WERI-Rb-1 (cell line): ENCODE measurements around the gene SLCO1A2.

ENCODE experiments used
- DNase-seq: peaks from one replicate; pipeline ENCODE4 v3.0.0-alpha.2; 2020
- H3K27ac ChIP-seq: fragments of 250-450 bp; sonication (Bioruptor Pico); 2 replicates; pipeline ENCODE4 v1.5.1; 2020; ENCODE audit warnings: mild to moderate bottlenecking, moderate library complexity
- H3K27me3 ChIP-seq: fragments of 250-450 bp; sonication (Bioruptor Pico); 2 replicates; pipeline ENCODE4 v1.5.1; 2021; ENCODE audit warnings: mild to moderate bottlenecking, low read depth, moderate library complexity; ENCODE audit not compliant: insufficient read depth, severe bottlenecking
- H3K36me3 ChIP-seq: fragments of 250-450 bp; sonication (Bioruptor Pico); 2 replicates; pipeline ENCODE4 v1.5.1; 2020; ENCODE audit warnings: mild to moderate bottlenecking, moderate library complexity
- H3K4me3 ChIP-seq: 2 replicates; pipeline ENCODE4 v1.5.1; 2011; ENCODE audit warnings: low read depth, mild to moderate bottlenecking, control low read depth, low read length
- H3K9me3 ChIP-seq: fragments of 250-450 bp; sonication (Bioruptor Pico); 2 replicates; pipeline ENCODE4 v1.5.1; 2021; ENCODE audit warnings: mild to moderate bottlenecking, moderate library complexity; ENCODE audit not compliant: severe bottlenecking
- CTCF ChIP-seq: IDR thresholded peaks from 2 replicates; pipeline ENCODE4 v1.5.1; 2011; ENCODE audit warnings: low read depth, mild to moderate bottlenecking, control low read depth, inconsistent platforms, low read length

SLCO1A2 gene

GRCh38 chr12:21337959-21338744, 3.4 kb upstream of the SLCO1A2 start:
- H3K4me3 ChIP-seq, result no peak overlapping the region
- no peaks in the 10 kb centered on the region for H3K9me3 ChIP-seq
- no peaks in the 10 kb centered on the region for H3K27me3 ChIP-seq
- no peak overlapping the region; the same call in 1 of the 2 replicates for H3K27ac ChIP-seq
- peak; percentile 42 for DNase-seq
- H3K36me3 ChIP-seq, result no peaks in the 10 kb centered on the region
- no peak for TF ChIP-seq CTCF

- no peaks in the 10 kb centered on the region for H3K9me3 ChIP-seq
- H3K36me3 ChIP-seq, result no peaks in the 10 kb centered on the region
- H3K27ac ChIP-seq, result no peak overlapping the region
- DNase-seq, result no peak
- no peaks in the 10 kb centered on the region for H3K27me3 ChIP-seq
- H3K4me3 ChIP-seq, result no peak overlapping the region
- no peak for TF ChIP-seq CTCF
Observed at GRCh38 chr12:21337453-21337852, 2.7 kb upstream of the SLCO1A2 start.

GRCh38 chr12:21336656-21337055, 1.9 kb upstream of the SLCO1A2 start:
- H3K4me3 ChIP-seq, result no peak overlapping the region
- no peak overlapping the region for H3K27ac ChIP-seq
- H3K27me3 ChIP-seq, result no peaks in the 10 kb centered on the region
- H3K9me3 ChIP-seq, result no peaks in the 10 kb centered on the region
- no peak for TF ChIP-seq CTCF
- no peak for DNase-seq
- no peaks in the 10 kb centered on the region for H3K36me3 ChIP-seq

- no peak overlapping the region for H3K4me3 ChIP-seq
- peaks cover 12% of the 10 kb centered on the region for H3K9me3 ChIP-seq
- H3K27me3 ChIP-seq, result no peaks in the 10 kb centered on the region
- H3K27ac ChIP-seq, result no peak overlapping the region
- no peak for TF ChIP-seq CTCF
- DNase-seq, result no peak
- H3K36me3 ChIP-seq, result no peaks in the 10 kb centered on the region
Observed at GRCh38 chr12:21330682-21331253, 3.9 kb downstream of the SLCO1A2 start.

- Histone ChIP-seq H3K9me3 (peaks cover 12% of the 10 kb centered on the region), H3K36me3 (no peaks in the 10 kb centered on the region), H3K4me3 (no peak overlapping the region), H3K27ac (no peak overlapping the region), H3K27me3 (no peaks in the 10 kb centered on the region)
- no peak for DNase-seq
- TF ChIP-seq CTCF, result no peak
Observed at GRCh38 chr12:21328578-21328977, 6.1 kb downstream of the SLCO1A2 start.
